OCI-LY1 (cell line): ENCODE data around the gene SDK2.

Experiments
- EZH2 ChIP-seq: fragments of 200-600 bp; sonication (generic), shearing (Covaris generic); IDR thresholded peaks from 2 replicates; pipeline ENCODE4 v1.8.0; 2017; ENCODE audit warnings: borderline replicate concordance, mixed run types, mild to moderate bottlenecking, antibody characterized with exemption, low read length, moderate library complexity, mixed read lengths
- TF ChIP-seq, protein P1 (sequence below): fragments of 200-600 bp; sonication (generic), shearing (Covaris generic); IDR thresholded peaks from 2 replicates; pipeline ENCODE4 v1.5.1; 2017; ENCODE audit warnings: mild to moderate bottlenecking, antibody characterized with exemption, low read length, moderate library complexity, mixed read lengths

DNA sequence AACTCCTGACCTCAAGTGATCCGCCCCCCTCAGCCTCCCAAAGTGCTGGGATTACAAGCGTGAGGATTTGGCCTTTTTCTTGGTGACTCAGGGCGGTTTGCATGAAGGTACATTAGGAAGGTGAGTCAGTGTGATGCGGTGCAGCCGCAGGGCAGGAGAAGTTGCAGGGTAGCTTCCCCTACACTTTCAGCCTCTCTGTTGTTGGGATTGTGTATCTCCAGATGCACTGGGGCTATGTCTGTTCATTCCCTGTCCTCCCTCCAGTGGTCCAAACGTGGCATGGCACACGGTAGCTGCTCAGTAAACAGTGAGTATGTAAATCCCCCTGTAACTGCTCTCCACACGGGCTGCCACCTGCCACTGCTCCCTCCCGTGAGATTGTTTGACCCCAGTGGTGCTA lies 223.3 kb downstream of the SDK2 start:
- TF ChIP-seq, protein P1, sequence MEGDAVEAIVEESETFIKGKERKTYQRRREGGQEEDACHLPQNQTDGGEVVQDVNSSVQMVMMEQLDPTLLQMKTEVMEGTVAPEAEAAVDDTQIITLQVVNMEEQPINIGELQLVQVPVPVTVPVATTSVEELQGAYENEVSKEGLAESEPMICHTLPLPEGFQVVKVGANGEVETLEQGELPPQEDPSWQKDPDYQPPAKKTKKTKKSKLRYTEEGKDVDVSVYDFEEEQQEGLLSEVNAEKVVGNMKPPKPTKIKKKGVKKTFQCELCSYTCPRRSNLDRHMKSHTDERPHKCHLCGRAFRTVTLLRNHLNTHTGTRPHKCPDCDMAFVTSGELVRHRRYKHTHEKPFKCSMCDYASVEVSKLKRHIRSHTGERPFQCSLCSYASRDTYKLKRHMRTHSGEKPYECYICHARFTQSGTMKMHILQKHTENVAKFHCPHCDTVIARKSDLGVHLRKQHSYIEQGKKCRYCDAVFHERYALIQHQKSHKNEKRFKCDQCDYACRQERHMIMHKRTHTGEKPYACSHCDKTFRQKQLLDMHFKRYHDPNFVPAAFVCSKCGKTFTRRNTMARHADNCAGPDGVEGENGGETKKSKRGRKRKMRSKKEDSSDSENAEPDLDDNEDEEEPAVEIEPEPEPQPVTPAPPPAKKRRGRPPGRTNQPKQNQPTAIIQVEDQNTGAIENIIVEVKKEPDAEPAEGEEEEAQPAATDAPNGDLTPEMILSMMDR: no peak
- no peak for TF ChIP-seq EZH2
